NCI-H2227 treated with DMSO at 0.1 percent for 48 hours (cell line): ENCODE data around the gene SUPT4H1.

ENCODE experiments used
- DNase-seq: peaks from one replicate; lab custom pipeline; 2025; lab: John Stamatoyannopoulos, UW

SUPT4H1 gene

DNA sequence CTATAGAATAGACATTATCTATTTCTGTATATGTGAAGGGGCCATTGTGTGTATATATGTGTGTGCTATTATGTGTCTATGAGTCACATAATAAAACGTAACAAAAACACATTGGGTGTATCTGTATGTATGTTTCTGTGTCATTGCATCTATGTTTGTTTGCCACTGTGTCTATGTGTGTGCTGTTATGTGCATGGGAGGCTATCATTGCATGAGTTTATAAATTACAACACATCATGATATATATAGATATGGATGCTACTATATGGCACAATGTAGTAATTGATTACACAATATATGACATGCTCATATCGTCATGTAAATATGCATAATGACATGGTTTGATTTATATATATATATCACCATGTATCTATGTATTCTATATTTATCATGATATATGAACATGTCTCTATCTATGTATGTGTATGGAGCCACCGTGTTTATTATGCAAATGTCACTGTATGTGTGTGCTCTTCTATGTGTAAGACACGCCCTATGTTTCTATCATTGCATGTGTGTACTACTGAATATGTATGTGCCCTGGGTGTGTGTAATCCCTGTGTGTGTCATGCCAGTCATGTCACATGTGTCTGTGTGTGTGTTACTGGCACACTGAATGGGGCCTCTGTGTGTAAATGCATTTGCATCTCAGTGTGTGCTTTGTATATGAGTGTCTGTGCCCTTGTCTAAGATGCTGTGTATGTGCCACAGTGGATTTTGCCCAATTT lies 22.0 kb downstream of the SUPT4H1 start:
- DNase-seq: no peak

DNA sequence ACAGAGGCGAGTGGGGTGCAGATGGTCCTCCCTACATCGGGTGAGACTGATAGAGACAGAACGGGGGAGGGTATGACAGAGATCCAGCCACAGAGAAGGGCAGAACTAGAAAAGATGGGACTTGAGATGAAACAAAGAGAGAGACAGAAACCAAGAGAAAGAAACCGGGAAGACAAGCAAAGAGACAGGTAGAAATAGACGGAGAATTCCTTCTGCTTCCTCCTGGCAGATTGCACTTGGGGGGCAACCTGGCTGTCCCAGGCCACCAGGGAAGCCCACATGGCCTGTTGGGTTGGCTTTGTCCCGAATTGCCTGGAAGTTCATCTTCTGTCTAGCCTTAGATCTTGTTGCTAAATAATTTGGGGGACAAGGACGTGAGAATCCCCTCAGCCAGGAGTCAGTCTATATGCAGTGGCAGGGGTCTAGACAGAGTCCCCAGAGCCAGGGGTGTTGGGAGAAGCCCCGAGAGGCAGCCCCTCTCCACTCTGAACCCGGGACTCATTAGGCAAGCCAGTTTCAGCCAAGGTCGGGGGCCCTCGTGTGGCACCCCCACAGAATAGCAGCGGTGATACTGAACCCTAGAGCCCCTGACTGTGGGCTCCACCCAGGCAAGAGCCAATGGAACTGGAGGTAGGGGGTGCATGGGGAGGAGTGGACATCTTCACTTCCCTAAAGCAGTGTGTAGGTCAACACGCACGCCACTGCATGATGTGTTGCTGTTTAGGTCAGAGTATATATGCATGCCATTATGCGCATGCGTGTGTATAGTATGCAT lies 22.8 kb downstream of the SUPT4H1 start:
- peak; percentile 30 for DNase-seq

DNA sequence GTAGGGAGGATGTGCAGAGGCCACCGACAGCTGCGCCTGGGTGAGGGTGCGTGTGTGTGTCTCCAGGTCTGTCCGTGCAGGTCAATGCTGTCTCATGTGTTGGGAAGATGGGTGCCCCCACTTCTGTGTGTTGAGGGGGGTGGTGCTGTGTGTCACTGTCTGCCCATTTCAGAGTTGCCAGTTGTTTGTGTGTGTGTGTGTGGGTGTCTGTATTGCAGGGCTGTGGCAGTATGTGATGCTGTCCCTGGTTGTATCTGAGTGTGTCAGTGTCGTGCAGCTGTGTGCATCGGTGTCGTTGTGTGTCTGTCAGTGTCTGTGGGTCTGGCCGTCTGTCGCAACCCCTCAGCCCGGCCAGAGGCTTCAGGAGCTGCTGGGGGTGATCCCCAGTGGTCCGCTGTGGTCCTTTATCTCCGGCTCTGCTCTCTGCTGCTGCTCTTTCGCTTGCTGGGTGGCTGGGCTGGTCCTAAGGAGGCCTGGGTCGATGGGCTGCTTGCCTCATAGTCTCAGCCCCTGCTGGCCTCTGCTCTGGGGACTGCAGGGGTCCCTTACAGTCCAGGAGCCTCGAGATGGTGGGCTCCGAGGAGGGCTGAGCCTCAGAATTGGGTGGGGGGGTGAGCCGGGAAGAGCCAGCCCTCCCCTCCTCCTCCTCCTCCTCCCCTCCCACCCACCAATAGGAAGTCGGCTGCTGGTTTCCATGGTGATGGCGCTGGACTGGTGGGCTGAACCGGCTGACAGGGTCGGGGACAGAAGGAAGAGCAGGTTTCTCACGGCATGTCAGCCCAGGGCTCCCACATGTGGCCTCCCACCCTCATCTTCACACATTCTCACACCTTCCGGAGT lies 23.6 kb downstream of the SUPT4H1 start, which contains the start of gene TSPOAP1:
Gene TSPOAP1 (minus strand): TSS at position 601 of the 840 bp plus-strand sequence. CDS start 875 bp downstream, outside the sequence.
- DNase-seq: peak; percentile 68

DNA sequence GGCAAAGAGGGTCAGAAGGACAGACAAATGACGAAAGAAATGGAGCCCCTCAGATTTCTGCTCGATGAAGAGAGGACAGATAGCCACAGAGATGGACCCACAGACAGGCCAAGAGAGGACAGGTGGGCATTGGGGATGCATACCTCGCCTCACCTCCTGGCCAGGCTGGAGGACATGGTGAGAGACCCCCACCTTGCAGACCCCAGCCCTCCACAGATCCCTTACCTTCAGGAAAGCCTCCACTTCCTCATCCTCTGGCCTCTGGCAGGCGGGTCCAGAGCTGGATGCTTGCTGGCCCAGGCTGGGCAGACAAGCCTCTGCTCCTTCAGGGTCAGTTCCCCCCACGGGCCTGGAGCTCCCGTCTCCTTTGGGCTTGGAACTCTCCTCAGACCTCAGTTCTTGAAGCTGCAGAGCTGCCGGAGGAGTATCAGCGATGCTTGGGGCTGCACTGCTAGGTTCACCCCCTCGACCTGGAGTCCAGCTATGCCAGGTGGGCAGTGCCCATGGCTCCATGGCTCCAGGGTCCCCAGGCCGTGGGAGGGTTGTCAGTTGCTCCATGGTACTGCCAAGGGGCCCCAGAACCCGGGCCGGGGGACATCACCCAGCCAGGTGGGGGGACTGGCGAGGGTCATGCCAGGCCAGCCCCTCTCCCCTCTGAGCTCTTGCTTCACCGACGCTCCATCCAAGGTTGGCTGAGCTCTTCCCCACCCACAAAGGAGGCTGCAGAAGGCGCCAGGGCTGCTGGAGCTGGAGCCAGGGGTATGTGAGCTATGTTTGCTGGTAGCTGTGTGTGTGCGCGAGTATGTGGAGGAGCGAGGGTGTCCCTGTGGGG lies 24.4 kb downstream of the SUPT4H1 start:
- no peak for DNase-seq

DNA sequence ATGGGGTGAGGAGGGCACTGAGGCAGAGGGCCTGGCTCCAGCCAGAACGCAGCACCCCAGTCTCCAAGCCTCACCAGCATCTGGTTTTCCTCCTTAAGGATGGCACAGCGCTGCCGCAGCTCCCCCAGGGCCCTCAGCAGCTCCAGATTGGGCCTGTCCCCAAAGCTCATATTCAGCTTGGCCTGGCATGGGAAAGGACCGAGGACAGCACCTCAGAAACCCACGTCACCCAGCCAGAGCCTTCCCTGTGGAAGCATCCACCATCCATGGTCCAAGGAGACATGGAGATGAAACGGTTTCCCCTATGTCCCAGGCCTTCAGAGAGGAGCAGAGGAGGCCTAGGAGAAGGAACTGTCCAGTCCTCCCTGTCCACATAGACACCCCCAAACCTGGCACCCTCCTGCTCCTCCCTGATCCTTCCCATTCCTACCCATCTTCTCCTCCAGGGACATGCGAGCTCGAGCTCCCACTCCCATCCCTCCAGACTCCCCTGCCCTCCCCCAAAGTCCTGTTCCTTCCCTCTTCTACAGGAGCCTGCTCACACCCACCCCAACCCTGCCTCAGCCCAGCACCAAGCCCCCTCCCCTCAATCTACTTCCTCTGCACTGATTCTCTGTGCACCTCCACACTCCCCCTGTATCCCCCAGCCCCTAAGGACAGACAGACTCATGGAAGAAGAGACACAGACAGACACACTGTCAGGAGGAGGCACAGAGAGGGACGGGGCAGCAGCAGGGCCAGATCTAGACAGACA lies 25.2 kb downstream of the SUPT4H1 start:
- DNase-seq: no peak

DNA sequence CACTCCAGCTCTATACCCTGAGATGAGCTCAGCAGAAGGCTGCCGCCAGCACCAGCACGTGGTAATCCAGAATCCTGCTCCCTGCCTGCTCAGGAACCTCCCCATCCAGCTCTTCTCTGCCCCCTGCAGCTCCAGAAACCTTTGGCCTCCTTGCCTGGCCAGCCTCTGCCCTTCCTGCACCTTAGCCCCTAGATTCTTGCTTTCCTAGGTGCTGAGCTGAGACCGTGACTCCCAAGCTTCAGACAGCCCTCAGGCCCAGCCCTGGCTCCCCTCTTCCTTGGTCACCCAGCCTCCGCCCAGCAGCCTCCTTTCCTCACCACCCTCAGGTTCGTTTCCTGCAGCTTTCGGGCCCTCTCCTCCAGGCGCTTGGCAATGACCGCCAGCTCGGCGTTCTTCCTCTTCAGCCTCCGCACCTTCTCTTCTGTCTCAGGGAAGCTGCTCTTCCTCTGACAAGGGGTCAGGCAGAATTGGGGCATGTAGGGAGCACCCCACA lies 26.0 kb downstream of the SUPT4H1 start:
- DNase-seq: no peak

DNA sequence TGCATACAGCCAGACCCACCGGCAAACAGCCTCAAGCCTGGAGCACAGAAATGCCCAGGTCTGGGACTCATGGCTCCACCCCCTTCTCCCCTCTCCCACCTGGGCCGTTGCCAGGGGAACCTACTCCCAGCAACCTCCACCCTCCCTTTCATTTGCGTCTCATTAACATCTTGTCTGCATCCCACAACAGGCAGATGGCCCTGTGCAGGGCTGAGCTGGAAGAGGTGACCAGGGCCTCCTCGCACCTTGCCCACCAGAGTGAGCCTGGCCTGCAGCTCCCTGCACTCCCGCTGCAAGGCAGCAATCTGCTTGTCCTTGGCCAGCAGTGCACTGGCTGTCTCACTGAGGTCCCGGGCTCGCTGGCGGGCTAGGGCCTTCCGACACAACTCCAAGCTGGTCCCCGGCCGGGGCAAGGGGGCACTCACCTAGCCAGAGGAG lies 26.7 kb downstream of the SUPT4H1 start:
- no peak for DNase-seq

DNA sequence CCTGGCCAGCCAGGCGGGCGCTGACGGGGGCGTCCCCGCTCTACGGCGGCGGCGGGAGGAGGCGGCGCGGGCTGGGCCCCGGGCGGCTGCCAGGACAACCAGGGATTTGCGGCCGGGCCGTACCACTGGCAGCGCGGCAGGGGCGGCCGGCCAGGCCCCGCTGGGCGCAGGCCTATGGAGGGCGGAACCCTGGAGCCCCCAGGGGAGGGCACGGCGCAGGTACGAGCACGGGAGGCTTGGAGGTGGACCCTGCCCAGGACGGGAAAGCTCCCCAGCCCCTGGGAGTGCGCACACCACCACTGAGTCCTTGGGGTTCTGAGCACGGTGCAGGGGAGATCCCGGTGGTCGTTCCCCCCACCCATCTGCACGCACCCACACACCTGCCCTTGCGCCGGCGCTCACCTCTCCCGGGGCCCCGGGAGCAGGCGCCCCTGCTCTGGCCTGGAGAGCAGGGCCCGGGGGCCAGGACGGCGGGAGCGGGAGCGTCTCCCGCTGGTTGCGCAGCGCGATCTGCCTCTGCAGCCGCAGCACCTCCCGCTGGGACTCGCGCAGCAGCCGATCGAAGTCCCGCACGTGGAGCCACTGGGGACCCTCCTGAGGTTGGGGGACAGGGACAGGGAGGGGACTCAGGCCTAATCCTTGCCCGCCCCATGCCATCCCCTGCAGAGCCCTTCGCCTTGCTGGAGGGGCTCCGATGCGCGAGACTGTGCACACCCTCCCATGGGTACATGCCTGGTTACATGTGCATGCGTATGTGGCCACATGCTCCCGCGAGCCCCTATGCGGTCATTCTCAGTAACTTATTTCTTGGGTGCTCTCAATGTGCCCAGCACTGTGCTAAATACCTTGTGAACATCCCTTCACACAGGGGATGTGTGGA lies 27.4 kb downstream of the SUPT4H1 start:
- peak; percentile 31 for DNase-seq

DNA sequence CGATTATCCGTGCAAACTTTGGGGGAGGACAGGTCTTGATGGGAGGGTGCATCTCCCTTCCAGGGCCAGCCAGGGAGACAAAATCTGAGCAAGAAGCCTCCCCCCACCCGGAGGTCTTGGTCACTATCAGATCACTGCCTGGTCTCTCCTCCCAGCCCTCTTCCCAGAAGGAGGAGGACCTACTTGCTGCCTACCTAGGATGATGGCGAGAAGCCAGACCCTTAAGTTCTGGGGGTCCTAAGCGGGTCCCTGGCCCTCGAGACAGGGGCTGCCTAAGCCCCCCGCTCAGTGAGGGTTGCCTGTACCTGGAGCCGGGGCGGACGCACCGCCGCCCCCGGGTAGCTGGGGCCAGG lies 28.0 kb downstream of the SUPT4H1 start:
- peak; percentile 22 for DNase-seq

DNA sequence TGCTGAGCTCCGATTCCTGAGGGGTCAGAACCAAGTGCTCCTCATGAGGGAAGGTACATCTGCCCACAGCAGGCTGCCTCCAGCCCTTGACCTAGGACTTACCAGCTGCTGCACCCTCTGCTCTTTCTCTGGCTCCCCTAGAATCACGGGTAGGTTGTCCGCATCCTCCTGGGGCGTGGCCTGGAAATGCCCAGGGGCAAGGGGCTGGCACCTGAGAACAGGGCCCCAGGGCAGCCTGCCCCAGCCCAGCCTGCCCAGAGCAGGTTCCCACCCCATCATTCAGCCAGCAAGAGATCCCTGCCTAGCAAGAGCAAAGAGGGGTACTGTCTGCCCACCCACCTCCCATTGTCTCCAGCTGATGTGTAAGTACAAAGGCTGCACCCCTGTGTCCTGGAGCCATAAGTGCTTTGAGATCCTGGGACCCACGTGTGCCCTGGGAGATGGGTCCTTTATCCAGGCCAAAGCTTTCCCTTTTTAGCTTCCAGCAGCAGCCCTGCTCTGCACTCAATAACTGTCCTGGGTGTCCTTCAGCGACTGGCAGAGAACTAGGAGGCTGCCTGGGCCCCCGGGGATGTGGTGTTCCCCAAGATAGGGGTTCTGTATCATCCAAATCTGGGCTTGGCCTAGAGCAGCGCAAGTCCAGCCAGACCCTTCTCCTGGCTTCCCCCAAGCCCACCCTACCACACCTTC lies 28.5 kb downstream of the SUPT4H1 start:
- no peak for DNase-seq

DNA sequence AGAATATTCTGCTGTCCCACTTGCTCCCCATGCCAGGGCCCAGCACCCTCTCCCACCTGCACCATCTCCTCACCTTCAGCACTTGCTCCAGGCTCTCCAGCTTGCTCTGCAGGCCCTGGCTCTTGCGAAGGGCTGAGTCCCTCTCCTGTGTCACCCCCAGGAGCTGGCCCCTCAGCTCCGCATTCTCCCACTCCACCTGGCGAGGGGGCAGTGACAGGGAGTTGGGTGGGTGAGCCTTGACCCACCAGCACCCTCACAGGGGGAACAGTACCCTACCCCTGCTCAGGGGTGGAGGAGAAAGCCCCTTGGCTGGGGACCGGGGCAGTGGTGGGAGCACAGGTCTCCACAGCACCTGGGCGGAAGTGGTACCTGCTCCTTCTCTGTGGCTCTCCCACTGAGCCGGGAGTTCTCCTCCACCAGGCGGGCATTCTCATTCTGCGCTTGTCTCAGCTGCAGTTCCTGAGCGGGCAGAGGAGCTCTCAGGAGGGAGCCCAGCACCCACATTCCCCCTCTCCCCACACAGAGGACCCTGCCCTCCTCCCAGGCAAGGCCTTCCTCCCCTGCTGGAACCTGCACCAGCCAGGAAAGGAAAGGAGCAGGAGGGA lies 29.3 kb downstream of the SUPT4H1 start:
- DNase-seq: no peak

DNA sequence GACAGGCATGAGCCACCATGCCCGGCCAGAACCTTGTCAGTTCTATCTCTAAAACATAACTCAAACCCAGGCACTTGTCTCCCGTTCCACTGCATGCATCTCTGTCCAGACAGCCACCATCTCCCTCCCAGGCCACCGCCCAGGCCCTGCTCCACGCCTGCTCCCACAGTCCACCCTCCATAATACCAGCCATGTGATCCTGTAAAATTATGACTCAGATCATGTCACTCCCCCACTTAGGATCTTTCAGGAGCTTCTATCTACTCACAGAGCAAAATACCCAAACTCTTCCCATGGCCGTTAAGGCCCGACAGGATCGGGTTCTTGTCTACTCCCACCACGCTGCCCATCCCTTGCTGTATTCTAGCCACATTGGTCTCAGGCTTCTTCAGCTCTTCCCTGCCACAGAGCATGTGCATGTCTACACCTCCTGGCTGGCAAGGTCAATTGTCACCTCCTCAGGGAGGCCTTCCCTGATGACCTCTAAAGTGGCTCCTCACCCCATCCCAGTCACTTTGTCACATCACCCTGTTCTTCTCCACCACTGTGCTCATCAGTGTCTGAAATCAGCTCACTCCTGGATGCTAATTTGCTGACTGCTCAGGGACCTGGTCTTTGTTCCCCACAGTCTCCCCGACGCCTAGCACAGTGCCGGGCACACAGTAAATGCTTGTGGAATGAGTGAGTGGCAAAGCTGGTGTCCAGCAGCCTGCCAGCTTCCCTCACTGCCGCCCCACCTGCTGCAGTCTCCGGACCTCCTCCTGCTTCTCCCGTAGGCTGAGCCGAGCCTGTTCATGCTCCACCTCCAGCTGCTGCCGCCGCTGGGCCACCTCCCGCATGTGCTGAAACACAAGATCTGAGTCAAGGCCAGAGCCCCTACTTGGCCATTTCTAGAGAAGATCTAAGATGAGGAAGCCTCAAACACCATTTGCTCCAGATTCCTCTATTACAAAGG lies 30.2 kb downstream of the SUPT4H1 start:
- no peak for DNase-seq

DNA sequence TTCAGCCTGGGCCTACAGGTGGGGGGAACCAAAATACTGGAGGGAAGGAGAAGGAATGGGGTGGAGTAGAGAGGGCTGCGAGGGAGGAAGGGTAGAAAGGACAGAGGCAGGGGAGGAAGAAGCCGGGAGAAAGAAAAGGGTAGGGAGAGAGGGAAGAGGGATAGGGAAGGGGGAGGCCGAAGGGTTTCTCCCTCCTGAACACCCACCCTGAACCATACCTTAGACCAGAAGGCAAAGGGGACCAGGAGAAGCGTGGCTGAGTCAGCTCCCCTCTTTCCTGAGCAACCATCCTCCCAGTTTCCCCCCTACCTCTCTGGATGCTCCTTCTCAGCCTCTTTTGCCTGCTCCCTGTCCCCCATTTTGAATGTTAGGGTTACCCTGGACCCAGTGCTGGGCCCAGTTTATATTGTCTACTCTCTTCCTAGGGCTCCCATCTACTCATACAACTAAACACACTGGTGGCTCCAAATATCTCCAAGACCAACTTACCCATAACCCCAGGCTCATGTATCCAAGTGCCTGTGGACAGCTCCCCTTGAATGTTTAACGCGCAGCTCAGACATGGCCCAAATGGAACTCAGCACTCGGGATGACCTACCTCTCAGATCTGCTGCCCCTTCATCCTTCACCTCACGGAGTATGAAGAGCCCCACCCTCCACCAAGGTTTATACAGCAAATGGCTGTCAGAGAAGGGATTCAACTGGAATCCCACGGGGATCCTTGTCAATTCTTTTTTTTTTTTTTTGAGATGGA lies 31.3 kb downstream of the SUPT4H1 start:
- no peak for DNase-seq

DNA sequence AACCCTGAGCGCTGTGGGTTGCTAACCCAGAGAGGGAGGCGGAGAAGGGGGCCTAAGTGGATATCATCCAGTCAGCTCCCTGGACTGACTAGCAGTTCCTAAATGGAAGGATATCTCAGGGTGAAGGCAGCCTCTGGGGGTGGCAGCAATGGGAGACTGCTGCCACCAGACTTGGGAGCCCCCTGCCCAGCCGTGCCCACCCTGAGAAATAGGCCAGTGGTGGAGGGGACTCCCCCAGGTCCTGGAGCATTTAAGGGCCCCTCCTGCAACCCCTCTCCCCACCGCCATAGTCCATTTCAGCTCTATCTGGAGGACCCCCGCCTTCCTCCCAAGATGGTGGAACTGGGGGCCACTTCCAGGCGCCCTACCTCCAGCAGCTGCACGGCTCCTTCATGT lies 31.8 kb downstream of the SUPT4H1 start:
- no peak for DNase-seq

DNA sequence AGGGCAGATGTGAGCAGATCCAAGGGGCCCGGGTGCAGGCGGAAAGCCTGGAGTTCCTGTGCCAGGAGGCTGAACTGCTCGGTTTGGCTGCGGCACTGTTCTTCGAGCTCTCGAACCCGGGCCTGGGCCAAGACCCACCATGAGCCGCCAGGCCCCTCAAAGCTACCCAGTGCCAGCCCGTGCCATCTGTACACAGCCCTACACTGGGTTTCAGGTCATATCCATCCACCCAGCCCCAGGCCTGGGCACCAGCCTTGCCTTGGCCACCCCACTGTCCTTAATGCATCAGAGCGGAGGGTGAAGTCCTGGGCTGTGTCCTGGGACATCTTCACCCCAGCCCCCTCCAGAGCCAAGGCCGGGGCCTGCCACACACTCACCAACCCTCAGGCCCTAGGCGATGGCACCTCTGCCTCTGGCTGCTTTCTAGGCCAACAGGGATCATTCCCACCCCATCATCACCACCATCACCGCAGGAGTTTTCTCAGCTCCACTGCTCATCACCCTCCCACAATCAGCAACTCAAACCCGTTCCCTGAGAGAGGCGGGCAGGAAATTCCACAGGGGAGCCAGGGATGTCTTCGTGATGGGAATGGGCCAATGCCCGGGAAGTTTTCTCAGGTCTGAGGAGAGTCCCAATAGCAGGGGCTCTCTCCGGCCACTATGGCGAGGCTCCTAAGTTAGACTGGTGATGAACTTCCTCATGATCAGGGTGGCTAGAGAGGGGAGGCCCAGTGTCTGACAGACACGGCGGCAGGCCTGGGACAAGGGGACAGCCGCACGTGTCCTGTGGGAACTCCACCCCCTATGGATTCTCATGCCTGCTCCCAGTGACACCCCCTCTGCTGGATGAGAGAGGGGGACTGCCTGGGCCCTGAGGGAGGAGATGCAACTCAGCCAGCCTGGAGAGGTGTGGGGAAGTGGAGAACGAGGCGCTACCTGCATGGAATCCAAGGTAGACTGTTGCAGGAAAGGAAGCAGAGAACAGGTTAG lies 32.5 kb downstream of the SUPT4H1 start:
- DNase-seq: no peak
